ENCODE measurements around the gene MARCKSL1. TPM values are rescaled to one million over a fixed set of nuclear protein-coding genes. Genes with fewer than 3 reads are reported as not detected.

Gene MARCKSL1
- total and polyA plus RNA-seq, 4 donors = 13.0 to 29.5 (median 18.4) TPM

DNA sequence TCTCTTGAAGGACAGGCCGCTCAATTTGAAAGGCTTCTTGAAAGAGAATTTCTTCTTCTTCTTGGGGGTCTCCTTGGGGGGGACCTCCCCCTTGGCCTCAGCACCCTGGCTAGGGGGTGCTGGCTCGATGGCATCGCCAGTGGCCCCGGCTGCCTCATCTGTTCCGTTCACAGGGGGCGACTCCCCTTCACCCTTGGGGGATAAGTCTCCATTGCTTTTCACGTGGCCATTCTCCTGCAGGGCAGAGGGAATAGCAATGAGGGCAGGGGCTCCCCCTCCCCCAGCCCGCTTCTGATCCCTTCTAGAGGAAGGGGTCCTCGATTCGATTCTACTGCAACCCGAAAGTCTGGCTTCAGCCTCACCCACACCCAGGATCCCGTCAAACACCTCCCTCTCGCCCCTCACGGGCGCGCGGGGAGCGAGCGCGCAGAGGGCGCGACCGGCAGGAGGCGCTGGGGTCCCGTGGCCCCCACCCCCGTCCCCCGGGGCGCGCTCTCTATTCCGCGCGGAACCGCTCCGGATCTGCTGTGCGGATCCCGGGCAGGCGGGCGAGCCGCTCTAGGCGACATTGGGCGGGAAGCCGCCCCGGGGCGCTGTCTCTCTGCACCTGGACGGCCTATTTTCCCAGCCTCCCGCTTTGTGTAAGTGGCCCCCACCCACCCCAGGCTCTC, 1.0 kb downstream of the MARCKSL1 start:
- H3K4me3 ChIP-seq (ENCODE audit: low read depth in 1 of 3, low read length in 3 of 3) = peak overlapping the region; percentile 15 to 66 (median 53)
- no peak overlapping the region for H3K27ac ChIP-seq (ENCODE audit: low read depth in 1 of 2, low read length in 2 of 2)
- TF ChIP-seq TAF1 (conservative IDR thresholded peaks at IDR 0.05) (no peak), HNF4A (conservative IDR thresholded peaks at IDR 0.05) (no peak), RXRA (IDR thresholded peaks at IDR 0.05) (no peak), RAD21 (IDR thresholded peaks at IDR 0.05) (peak; percentile 55 to 66)
- TF ChIP-seq, protein P1, sequence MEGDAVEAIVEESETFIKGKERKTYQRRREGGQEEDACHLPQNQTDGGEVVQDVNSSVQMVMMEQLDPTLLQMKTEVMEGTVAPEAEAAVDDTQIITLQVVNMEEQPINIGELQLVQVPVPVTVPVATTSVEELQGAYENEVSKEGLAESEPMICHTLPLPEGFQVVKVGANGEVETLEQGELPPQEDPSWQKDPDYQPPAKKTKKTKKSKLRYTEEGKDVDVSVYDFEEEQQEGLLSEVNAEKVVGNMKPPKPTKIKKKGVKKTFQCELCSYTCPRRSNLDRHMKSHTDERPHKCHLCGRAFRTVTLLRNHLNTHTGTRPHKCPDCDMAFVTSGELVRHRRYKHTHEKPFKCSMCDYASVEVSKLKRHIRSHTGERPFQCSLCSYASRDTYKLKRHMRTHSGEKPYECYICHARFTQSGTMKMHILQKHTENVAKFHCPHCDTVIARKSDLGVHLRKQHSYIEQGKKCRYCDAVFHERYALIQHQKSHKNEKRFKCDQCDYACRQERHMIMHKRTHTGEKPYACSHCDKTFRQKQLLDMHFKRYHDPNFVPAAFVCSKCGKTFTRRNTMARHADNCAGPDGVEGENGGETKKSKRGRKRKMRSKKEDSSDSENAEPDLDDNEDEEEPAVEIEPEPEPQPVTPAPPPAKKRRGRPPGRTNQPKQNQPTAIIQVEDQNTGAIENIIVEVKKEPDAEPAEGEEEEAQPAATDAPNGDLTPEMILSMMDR (IDR thresholded peaks at IDR 0.05; ENCODE audit: low read depth, low read length, missing input control) = peak; percentile 47
- TF ChIP-seq, protein P2, sequence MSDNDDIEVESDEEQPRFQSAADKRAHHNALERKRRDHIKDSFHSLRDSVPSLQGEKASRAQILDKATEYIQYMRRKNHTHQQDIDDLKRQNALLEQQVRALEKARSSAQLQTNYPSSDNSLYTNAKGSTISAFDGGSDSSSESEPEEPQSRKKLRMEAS (IDR thresholded peaks at IDR 0.05) = no peak
- H3K27me3 ChIP-seq (ENCODE audit: control insufficient read depth in 4 of 4, insufficient read depth in 4 of 4, low read length in 3 of 4) = no peaks in the 10 kb centered on the region
- no peaks in the 10 kb centered on the region for H3K9me3 ChIP-seq (ENCODE audit: control insufficient read depth in 4 of 4, low read length in 3 of 4)
- peak; percentile 59 for DNase-seq (ENCODE audit: low spot score)
- H3K4me1 ChIP-seq (ENCODE audit: control insufficient read depth in 4 of 4, insufficient read depth in 4 of 4, low read length in 3 of 4) = peaks cover 2 to 22% (median 8%) of the 10 kb centered on the region in 4 donors
- WGBS = 10% methylated on average over 46 of the region's 46 CpGs
- peaks cover 1 to 31% (median 19%) of the 10 kb centered on the region in 4 donors for H3K36me3 ChIP-seq (ENCODE audit: control insufficient read depth in 4 of 4, insufficient read depth in 3 of 4, low read depth in 1 of 4, low read length in 3 of 4)
- H3K9ac ChIP-seq (ENCODE audit: low read depth in 1 of 2, low read length in 2 of 2) = peak overlapping the region in 1 of 2 donors; percentile 50

DNA sequence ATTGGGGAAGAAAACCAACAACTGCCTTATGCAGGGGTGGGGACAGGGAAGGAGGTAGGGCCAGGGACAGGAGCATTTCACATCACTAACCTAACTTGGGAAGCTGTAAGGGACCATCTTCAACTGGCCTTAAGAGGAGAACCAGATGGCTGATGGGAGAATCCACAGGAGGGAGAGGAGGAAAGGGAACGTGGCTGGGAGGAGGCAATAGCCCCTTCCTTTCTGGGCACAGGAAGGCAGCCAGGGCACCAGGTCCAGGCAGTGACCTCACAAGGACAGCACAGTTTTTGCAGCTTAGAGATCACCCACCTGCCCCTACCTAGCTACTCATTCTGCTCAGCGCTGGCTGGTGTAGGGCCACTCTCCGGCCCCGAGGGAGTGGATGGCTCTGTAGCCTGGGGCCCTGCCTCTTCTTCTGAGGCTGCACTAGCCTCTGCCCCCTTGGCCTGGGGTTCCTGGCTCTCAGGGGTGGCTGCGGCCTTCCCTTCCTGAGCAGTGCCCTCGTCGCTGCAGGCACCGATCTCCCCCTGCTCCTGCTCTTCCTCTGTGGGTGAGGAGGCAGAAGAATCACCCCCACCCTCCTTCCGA, 1.7 kb downstream of the MARCKSL1 start:
- Histone ChIP-seq H3K36me3 (ENCODE audit: control insufficient read depth in 4 of 4, insufficient read depth in 3 of 4, low read depth in 1 of 4, low read length in 3 of 4) (peaks cover 1 to 37% (median 22%) of the 10 kb centered on the region in 4 donors), H3K9ac (ENCODE audit: low read depth in 1 of 2, low read length in 2 of 2) (no peak overlapping the region), H3K4me1 (ENCODE audit: control insufficient read depth in 4 of 4, insufficient read depth in 4 of 4, low read length in 3 of 4) (peaks cover 2 to 22% (median 8%) of the 10 kb centered on the region in 4 donors), H3K27ac (ENCODE audit: low read depth in 1 of 2, low read length in 2 of 2) (peak overlapping the region in 1 of 2 donors; percentile 23), H3K9me3 (ENCODE audit: control insufficient read depth in 4 of 4, low read length in 3 of 4) (no peaks in the 10 kb centered on the region), H3K4me3 (ENCODE audit: low read depth in 1 of 3, low read length in 3 of 3) (peak overlapping the region in 2 of 3 donors; percentile 15 to 66), H3K27me3 (ENCODE audit: control insufficient read depth in 4 of 4, insufficient read depth in 4 of 4, low read length in 3 of 4) (no peaks in the 10 kb centered on the region)
- WGBS = 63% methylated on average over 9 of the region's 9 CpGs
- TF ChIP-seq GABPA (IDR thresholded peaks at IDR 0.05 in 1 of 2, conservative IDR thresholded peaks at IDR 0.05 in 1 of 2) = no peak
- no peak for TF ChIP-seq RXRA (IDR thresholded peaks at IDR 0.05)
- no peak for TF ChIP-seq TAF1 (conservative IDR thresholded peaks at IDR 0.05)
- TF ChIP-seq, protein P3, sequence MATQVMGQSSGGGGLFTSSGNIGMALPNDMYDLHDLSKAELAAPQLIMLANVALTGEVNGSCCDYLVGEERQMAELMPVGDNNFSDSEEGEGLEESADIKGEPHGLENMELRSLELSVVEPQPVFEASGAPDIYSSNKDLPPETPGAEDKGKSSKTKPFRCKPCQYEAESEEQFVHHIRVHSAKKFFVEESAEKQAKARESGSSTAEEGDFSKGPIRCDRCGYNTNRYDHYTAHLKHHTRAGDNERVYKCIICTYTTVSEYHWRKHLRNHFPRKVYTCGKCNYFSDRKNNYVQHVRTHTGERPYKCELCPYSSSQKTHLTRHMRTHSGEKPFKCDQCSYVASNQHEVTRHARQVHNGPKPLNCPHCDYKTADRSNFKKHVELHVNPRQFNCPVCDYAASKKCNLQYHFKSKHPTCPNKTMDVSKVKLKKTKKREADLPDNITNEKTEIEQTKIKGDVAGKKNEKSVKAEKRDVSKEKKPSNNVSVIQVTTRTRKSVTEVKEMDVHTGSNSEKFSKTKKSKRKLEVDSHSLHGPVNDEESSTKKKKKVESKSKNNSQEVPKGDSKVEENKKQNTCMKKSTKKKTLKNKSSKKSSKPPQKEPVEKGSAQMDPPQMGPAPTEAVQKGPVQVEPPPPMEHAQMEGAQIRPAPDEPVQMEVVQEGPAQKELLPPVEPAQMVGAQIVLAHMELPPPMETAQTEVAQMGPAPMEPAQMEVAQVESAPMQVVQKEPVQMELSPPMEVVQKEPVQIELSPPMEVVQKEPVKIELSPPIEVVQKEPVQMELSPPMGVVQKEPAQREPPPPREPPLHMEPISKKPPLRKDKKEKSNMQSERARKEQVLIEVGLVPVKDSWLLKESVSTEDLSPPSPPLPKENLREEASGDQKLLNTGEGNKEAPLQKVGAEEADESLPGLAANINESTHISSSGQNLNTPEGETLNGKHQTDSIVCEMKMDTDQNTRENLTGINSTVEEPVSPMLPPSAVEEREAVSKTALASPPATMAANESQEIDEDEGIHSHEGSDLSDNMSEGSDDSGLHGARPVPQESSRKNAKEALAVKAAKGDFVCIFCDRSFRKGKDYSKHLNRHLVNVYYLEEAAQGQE (IDR thresholded peaks at IDR 0.05) = no peak
- no peak for TF ChIP-seq NR2F2 (IDR thresholded peaks at IDR 0.05)
- TF ChIP-seq EGR1 (IDR thresholded peaks at IDR 0.05; ENCODE audit: low read depth in 2 of 2) = no peak
- TF ChIP-seq ATF3 (IDR thresholded peaks at IDR 0.05) = no peak
- TF ChIP-seq, protein P1 (IDR thresholded peaks at IDR 0.05; ENCODE audit: low read depth, low read length, missing input control) = no peak
- no peak for TF ChIP-seq JUND (IDR thresholded peaks at IDR 0.05)
- no peak for DNase-seq (ENCODE audit: low spot score)

Measured in liver (tissue), 9 donors.